ENCODE data around the gene PDPR.
"Not testable (repeated sequence)": the region's sequence is repeated elsewhere in the genome, so short reads cannot be mapped to it uniquely, and the experiment has no call there.

DNA sequence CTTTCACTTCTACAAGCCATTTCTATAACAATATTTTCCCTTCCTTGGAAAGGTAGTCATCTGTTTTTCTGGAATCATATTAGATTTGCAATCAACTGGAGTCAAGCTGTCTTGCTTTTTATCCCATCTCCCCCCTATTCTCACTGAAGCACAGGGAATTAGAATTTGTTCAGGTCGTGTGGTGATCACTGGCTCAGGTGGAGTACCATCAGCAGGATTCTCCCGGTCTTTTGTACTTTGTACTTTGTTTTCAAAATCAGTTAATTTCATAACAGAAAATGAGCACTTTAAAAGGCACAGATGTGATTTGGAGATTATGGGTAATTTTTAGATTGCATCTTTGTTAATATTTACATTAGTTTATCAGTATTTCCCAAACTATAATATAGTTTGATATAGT is 26.0 kb upstream of the PDPR start:
- TF ChIP-seq, protein P1, sequence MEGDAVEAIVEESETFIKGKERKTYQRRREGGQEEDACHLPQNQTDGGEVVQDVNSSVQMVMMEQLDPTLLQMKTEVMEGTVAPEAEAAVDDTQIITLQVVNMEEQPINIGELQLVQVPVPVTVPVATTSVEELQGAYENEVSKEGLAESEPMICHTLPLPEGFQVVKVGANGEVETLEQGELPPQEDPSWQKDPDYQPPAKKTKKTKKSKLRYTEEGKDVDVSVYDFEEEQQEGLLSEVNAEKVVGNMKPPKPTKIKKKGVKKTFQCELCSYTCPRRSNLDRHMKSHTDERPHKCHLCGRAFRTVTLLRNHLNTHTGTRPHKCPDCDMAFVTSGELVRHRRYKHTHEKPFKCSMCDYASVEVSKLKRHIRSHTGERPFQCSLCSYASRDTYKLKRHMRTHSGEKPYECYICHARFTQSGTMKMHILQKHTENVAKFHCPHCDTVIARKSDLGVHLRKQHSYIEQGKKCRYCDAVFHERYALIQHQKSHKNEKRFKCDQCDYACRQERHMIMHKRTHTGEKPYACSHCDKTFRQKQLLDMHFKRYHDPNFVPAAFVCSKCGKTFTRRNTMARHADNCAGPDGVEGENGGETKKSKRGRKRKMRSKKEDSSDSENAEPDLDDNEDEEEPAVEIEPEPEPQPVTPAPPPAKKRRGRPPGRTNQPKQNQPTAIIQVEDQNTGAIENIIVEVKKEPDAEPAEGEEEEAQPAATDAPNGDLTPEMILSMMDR (IDR thresholded peaks at IDR 0.05) = not testable (repeated sequence)
- not testable (repeated sequence) for TF ChIP-seq POLR2A (IDR thresholded peaks at IDR 0.05)

All from sigmoid colon (tissue), 3 donors.